ENCODE measurements around the gene CNTNAP2.

DNA sequence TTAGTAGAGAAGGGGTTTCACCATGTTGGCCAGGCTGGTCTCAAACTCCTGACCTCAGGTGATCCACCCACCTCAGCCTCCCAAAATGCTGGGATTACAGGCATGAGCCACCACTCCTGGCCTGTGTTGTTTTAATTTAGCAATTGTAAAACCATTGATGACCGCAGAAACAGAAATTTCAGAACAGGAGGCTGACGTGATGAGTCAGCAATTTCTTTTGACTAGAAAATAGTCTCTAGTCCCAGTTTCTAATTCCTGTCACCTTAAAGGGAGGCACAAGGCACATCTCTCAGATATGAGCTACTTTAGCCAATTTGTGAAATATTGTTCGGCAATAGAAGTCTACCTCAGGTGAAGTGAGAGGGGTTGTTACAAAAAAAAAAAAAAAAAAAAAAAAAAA, 2033.1 kb downstream of the CNTNAP2 start:
- TF ChIP-seq, protein P1, sequence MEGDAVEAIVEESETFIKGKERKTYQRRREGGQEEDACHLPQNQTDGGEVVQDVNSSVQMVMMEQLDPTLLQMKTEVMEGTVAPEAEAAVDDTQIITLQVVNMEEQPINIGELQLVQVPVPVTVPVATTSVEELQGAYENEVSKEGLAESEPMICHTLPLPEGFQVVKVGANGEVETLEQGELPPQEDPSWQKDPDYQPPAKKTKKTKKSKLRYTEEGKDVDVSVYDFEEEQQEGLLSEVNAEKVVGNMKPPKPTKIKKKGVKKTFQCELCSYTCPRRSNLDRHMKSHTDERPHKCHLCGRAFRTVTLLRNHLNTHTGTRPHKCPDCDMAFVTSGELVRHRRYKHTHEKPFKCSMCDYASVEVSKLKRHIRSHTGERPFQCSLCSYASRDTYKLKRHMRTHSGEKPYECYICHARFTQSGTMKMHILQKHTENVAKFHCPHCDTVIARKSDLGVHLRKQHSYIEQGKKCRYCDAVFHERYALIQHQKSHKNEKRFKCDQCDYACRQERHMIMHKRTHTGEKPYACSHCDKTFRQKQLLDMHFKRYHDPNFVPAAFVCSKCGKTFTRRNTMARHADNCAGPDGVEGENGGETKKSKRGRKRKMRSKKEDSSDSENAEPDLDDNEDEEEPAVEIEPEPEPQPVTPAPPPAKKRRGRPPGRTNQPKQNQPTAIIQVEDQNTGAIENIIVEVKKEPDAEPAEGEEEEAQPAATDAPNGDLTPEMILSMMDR (IDR thresholded peaks at IDR 0.05): no peak
- no peak for TF ChIP-seq POLR2A (IDR thresholded peaks at IDR 0.05)

All from lower leg skin (tissue), 3 donors.